HepG2 (cell line): ENCODE data around the gene ALCAM. TPM values are rescaled to one million over a fixed set of nuclear protein-coding genes. Genes with fewer than 3 reads are reported as not detected.

Experiments
- CCAR2 ChIP-seq: fragments of 200-400 bp; formaldehyde crosslinking; optimal IDR thresholded peaks from 2 replicates; pipeline ENCODE3; 2018; ENCODE audit warnings: low read depth, mild to moderate bottlenecking, low read length, moderate library complexity
- CREB1 ChIP-seq, 2 experiments: fragments of 450-650 bp in 1 of 2; IDR thresholded peaks; 2 replicates each; pipeline ENCODE4 v1.6.1; 2016 to 2017; ENCODE audit warnings: control low read depth in 1 of 2, mild to moderate bottlenecking in 1 of 2, missing compliant biosample characterization in 1 of 2, missing genetic modification characterization in 1 of 2
- E2F5 ChIP-seq: sonication (generic); formaldehyde crosslinking; conservative IDR thresholded peaks from 2 replicates; pipeline ENCODE4 v1.4.0; 2020; ENCODE audit warnings: missing genetic modification reagents
- ERF ChIP-seq: IDR thresholded peaks from 2 replicates; pipeline ENCODE4 v1.6.1; 2018; ENCODE audit warnings: missing biosample characterization, missing genetic modification reagents
- HNF1A ChIP-seq, 2 experiments: sonication (generic) in 1 of 2; formaldehyde crosslinking in 1 of 2; IDR thresholded peaks; 2 replicates each; pipeline versions ENCODE4 v1.4.0 to v1.6.1; 2016 to 2020; ENCODE audit warnings: borderline replicate concordance in 1 of 2, low read depth in 1 of 2, mild to moderate bottlenecking in 1 of 2, missing genetic modification reagents in 1 of 2
- LBX2 ChIP-seq: sonication (generic); formaldehyde crosslinking; IDR thresholded peaks from 2 replicates; pipeline ENCODE4 v1.5.0; 2020; ENCODE audit warnings: missing genetic modification reagents, mild to moderate bottlenecking, borderline replicate concordance
- MATR3 ChIP-seq: sonication (generic); formaldehyde crosslinking; IDR thresholded peaks from 2 replicates; pipeline ENCODE4 v1.4.0; 2020; ENCODE audit warnings: missing genetic modification reagents
- MYC ChIP-seq: sonication (generic); formaldehyde crosslinking; IDR thresholded peaks from 2 replicates; pipeline ENCODE4 v1.9.0; 2021; ENCODE audit warnings: missing genetic modification reagents, borderline replicate concordance
- MYNN ChIP-seq: sonication (generic); formaldehyde crosslinking; IDR thresholded peaks from 2 replicates; pipeline ENCODE4 v1.4.0; 2020; ENCODE audit warnings: mild to moderate bottlenecking, low read depth, missing genetic modification reagents
- NCOR1 ChIP-seq: fragments of 200-600 bp; sonication (generic); IDR thresholded peaks from 2 replicates; pipeline ENCODE4 v1.7.0; 2017; ENCODE audit warnings: antibody characterized with exemption, low read length, borderline replicate concordance
- NPAS2 ChIP-seq: sonication (generic); formaldehyde crosslinking; IDR thresholded peaks from 2 replicates; pipeline ENCODE4 v1.8.0; 2022; ENCODE audit warnings: mild to moderate bottlenecking, missing genetic modification reagents, borderline replicate concordance
- PAX8 ChIP-seq: sonication (generic); formaldehyde crosslinking; IDR thresholded peaks from 2 replicates; pipeline ENCODE4 v1.8.0; 2022; ENCODE audit warnings: mild to moderate bottlenecking, missing genetic modification reagents, borderline replicate concordance
- PRDM10 ChIP-seq: sonication (generic); formaldehyde crosslinking; IDR thresholded peaks from 2 replicates; pipeline ENCODE4 v1.4.0; 2020; ENCODE audit warnings: low read depth, missing genetic modification reagents
- RBM22 ChIP-seq: fragments of 200-400 bp; formaldehyde crosslinking; optimal IDR thresholded peaks from 2 replicates; pipeline ENCODE3; 2017; ENCODE audit warnings: mild to moderate bottlenecking, low read length, moderate library complexity
- TBX3 ChIP-seq: fragments of 450-650 bp; IDR thresholded peaks from 2 replicates; pipeline ENCODE4 v1.6.1; 2017; ENCODE audit warnings: antibody characterized with exemption, mild to moderate bottlenecking, inconsistent platforms, borderline replicate concordance
- ZFP91 ChIP-seq: sonication (generic); formaldehyde crosslinking; IDR thresholded peaks from 2 replicates; pipeline ENCODE4 v1.9.0; 2022; ENCODE audit warnings: missing genetic modification reagents, mild to moderate bottlenecking, borderline replicate concordance
- ZNF235 ChIP-seq: sonication (generic); formaldehyde crosslinking; IDR thresholded peaks from 2 replicates; pipeline ENCODE4 v1.8.1; 2023; ENCODE audit warnings: mild to moderate bottlenecking, missing genetic modification reagents, borderline replicate concordance
- polyA plus RNA-seq, 8 experiments: library from polyadenylated mRNA; depleted of rRNA in 3 of 8; stranded (reverse) in 7 of 8; unstranded in 1 of 8; fragments of >200 nt; fragmentation: Illumina TruSeq in 4 of 8; extraction: Trizol in 4 of 8; gene quantifications; 2 replicates each; pipeline versions ENCODE4 v1.2.1 to v1.2.3, GENCODE V29; 2011 to 2016; ENCODE audit warnings: low read depth in 4 of 8, missing spikeins in 1 of 8, mixed read lengths in 1 of 8; ENCODE audit not compliant: insufficient read depth in 1 of 8
- total RNA-seq, 5 experiments: library from RNA; depleted of rRNA; stranded (reverse); fragments of >200 nt; fragmentation: Illumina TruSeq; extraction: Trizol; gene quantifications; 2 replicates each; pipeline ENCODE4 v1.2.3, GENCODE V29; 2016; ENCODE audit warnings: low read depth in 1 of 5

ALCAM gene
- total and polyA plus RNA-seq, 2 of the 13 experiments (the other 11 are each of a cell fraction or from before 2014, with no cell fraction given) = 26.0 to 33.1 TPM

GRCh38 chr3:105387122-105387751 is 20.5 kb downstream of the ALCAM start (continued):
- TF ChIP-seq PRDM10 (CRISPR knock-in tag) = no peak
- TF ChIP-seq LBX2 = no peak
- no peak for TF ChIP-seq CCAR2
- TF ChIP-seq ERF (CRISPR knock-in tag) = peak; percentile 66; the same call in 1 of the 2 replicates
- no peak for TF ChIP-seq RBM22
- peak; percentile 86; the same call in 1 of the 2 replicates for TF ChIP-seq NCOR1
- TF ChIP-seq PAX8 (CRISPR knock-in tag) = no peak
- no peak for TF ChIP-seq MYNN (CRISPR knock-in tag)
- no peak for TF ChIP-seq MYC (CRISPR knock-in tag)
- TF ChIP-seq E2F5 = no peak
- no peak for TF ChIP-seq ZFP91 (CRISPR knock-in tag)
- peak; percentile 97 for TF ChIP-seq TBX3
- no peak for TF ChIP-seq NPAS2 (CRISPR knock-in tag)
- TF ChIP-seq HNF1A (IDR thresholded peaks at IDR 0.05; ENCODE audit: low read depth) = peak; percentile 77
- TF ChIP-seq HNF1A (CRISPR knock-in tag; IDR thresholded peaks at IDR 0.05; ENCODE audit: borderline replicate concordance) = no peak; the same call in 1 of the 2 replicates
- TF ChIP-seq CREB1 (IDR thresholded peaks at IDR 0.05) = peak; percentile 50; the same call in 1 of the 2 replicates
- TF ChIP-seq CREB1 (CRISPR knock-in tag; IDR thresholded peaks at IDR 0.05) = peak; percentile 92
- no peak for TF ChIP-seq ZNF235 (CRISPR knock-in tag)
- TF ChIP-seq MATR3 (CRISPR knock-in tag) = no peak
